ENCODE results near the gene PSAT1. TPM values are rescaled to one million over a fixed set of nuclear protein-coding genes. Genes with fewer than 3 reads are reported as not detected.

Gene PSAT1
- total RNA-seq, 2 experiments from 2014 or later, result 132 to 137 TPM

DNA sequence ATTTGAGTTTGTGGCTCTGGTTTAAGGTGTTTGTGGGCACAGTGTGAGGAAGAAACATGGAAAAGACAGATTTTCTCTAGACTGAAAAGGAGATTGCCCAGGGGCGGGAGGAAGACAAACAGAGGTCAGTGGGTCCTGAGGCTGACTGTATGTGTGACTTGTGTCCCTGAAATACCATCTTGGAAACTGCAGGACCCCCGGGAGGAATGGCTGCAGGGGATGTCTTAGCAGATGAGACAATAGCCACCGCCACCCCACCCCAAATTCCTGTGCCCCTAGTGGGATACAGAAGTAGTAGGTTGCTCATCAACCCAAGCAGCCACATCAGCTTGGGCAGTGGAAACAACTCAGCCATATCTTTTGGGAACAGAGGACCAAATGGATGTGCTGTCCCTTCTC is 1.7 kb upstream of the PSAT1 start:
- peaks cover 18% of the 10 kb centered on the region for H3K36me3 Mint-ChIP-seq
- peaks cover 43% of the 10 kb centered on the region for H3K4me1 Mint-ChIP-seq (ENCODE audit: low read depth)
- no peaks in the 10 kb centered on the region for H3K27me3 Mint-ChIP-seq
- intact Hi-C loops (cut with micrococcal nuclease), result loop anchor here (5.0 kb wide), 2 partner anchors 178 to 818 kb away; no protein-coding TSS in a partner anchor
- no peak overlapping the region for H3K27ac Mint-ChIP-seq
- H3K9me3 Mint-ChIP-seq, result no peaks in the 10 kb centered on the region
- CTCF ChIA-PET, result no interaction called here
- POLR2A ChIA-PET, result no interaction called here
- no peak for DNase-seq
- no peak overlapping the region for H3K4me3 Mint-ChIP-seq

DNA sequence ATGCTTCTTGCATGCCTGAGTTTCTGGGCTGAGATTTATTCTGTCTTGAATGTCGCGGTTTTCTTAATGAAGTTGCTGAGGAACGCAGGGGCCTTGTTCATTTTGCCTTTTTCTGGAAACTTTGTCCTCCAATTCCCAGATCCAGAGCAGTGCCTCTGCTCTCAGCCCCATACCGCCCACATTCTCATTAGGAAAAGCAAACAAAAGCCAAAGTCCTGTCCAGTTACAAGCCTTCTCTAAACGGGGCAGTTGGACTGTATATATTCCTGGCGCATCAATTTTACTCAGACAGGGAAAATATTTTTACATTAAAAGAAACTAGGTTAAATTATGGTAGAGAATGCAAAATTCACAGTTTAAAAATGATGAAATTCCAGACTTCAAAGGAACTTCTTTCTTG is 1.2 kb upstream of the PSAT1 start:
- no peak for DNase-seq
- H3K36me3 Mint-ChIP-seq, result peaks cover 20% of the 10 kb centered on the region
- no peaks in the 10 kb centered on the region for H3K9me3 Mint-ChIP-seq
- intact Hi-C loops (cut with micrococcal nuclease), result loop anchor here (2.0 to 5.0 kb wide), 5 partner anchors 178 to 1277 kb away; partner anchors contain the start of genes GNAQ and VPS13A
- POLR2A ChIA-PET, result no interaction called here
- CTCF ChIA-PET, result no interaction called here
- peaks cover 44% of the 10 kb centered on the region for H3K4me1 Mint-ChIP-seq (ENCODE audit: low read depth)
- H3K4me3 Mint-ChIP-seq, result peak overlapping the region; percentile 89
- peak overlapping the region; percentile 87 for H3K27ac Mint-ChIP-seq
- H3K27me3 Mint-ChIP-seq, result no peaks in the 10 kb centered on the region

DNA sequence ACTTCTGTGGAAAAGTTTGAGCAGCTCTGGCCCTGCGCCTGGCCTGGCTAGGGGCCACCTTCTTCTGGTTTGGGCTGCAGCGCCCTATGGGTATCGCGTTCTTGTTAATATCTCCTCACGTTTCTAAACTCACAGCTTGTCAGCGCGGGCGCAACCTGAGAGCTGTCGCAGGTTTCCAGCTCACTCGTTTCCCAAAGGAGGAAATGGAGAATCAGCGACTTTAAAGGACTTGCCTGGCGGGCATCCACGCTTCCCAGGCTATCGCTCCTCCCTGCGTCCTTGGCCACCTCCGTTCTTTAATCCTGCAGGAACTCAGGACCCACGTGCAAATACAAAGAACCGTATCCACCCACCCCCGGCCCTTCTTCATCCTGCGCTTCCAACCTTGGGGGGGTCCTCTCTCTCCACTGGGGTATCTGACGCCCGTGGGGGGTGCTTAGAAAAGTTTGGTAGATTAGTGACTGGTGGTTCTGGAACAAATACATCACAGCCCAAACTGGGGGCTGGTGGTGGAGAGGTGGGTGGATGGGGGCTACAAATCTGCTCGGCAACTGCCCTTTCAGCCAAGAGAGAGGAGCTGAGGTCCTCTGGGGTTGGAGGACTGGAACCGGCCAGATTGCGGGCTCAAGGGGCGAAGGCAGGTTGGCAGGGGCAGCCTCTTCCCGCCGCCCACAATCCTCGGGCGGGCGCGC is 578 bp upstream of the PSAT1 start:
- H3K36me3 Mint-ChIP-seq, result peaks cover 22% of the 10 kb centered on the region
- H3K9me3 Mint-ChIP-seq, result no peaks in the 10 kb centered on the region
- peak overlapping the region; percentile 87 for H3K27ac Mint-ChIP-seq
- POLR2A ChIA-PET, result interaction anchor here (0.6 to 2.1 kb wide), 7 partner anchors 9 to 319 kb away, joined by 3 to 19 read pairs (median 3); partner anchors contain the start of gene CEP78
- peak; percentile 28 for DNase-seq
- no peaks in the 10 kb centered on the region for H3K27me3 Mint-ChIP-seq
- peak overlapping the region; percentile 89 for H3K4me3 Mint-ChIP-seq
- CTCF ChIA-PET, result interaction anchor here (1.3 to 2.0 kb wide), 2 partner anchors 38 to 261 kb away, joined by 3 to 8 read pairs; no protein-coding TSS in a partner anchor
- H3K4me1 Mint-ChIP-seq (ENCODE audit: low read depth), result peaks cover 44% of the 10 kb centered on the region
- intact Hi-C loops (cut with micrococcal nuclease), result loop anchor here (2.0 to 5.0 kb wide), 5 partner anchors 179 to 1276 kb away; partner anchors contain the start of genes GNAQ and VPS13A

DNA sequence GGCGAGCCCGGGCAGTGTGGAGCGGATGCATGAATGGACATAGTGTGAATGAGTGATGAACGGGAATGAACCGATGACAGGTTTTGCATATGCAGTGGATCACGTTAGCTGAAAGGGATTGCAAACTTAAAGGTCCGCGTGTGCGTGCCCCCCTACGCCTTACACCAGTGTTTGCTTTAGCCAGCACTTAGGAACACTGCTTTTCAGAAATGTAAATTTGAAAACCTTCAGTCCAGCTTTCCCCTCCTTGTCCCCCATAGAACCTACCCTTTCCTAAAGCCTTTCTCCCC is 692 bp downstream of the PSAT1 start:
- Mint-ChIP-seq H3K4me1 (ENCODE audit: low read depth) (peaks cover 43% of the 10 kb centered on the region), H3K27ac (peak overlapping the region; percentile 78), H3K36me3 (peaks cover 32% of the 10 kb centered on the region), H3K4me3 (peak overlapping the region; percentile 89), H3K27me3 (no peaks in the 10 kb centered on the region), H3K9me3 (no peaks in the 10 kb centered on the region)
- CTCF ChIA-PET, result interaction anchor here (0.7 to 2.0 kb wide), 4 partner anchors 35 to 378 kb away, joined by 3 to 8 read pairs (median 3); no protein-coding TSS in a partner anchor
- intact Hi-C loops (cut with micrococcal nuclease), result loop anchor here (1.0 to 5.0 kb wide), 7 partner anchors 36 to 1275 kb away; partner anchors contain the start of genes CEP78, GNAQ and VPS13A
- POLR2A ChIA-PET, result interaction anchor here (0.6 to 2.1 kb wide), 7 partner anchors 9 to 264 kb away, joined by 3 to 19 read pairs (median 3); partner anchors contain the start of gene CEP78
- no peak for DNase-seq

DNA sequence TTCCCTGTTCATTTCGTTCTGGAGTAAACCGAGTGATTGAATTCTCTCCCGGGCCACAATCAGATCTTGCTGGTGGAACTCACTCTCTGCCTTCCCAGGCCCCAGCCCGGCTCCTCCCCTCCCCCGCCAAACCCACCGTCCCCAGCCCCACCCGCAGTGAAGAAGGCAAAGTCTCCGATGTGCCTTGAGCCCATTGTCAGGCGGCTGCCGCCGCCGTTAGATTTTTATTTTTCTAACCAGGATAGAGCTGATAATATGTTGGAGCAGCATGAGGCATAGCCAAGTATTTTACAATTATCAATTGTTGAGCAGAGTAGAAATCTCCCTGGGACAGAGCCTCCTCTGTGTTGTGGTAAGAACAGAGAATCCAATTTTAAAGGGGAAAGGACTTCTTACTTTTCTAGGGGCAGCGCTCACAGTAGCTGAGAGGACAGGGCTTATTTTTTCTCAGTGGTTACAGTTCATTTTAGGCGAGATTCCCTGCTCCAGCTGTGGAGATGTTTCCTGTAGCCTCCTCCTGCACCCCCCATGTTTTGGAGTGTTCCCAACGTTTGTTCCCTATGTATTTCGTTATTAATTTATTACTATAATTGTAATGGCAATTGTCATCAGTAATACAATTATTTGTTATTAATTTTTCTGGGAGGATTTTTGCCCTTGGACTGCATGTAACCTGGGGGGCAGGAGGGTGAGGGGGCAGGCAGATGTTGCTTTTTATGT is 1.3 kb downstream of the PSAT1 start:
- no peak for DNase-seq
- POLR2A ChIA-PET, result interaction anchor here (0.6 to 2.1 kb wide), 7 partner anchors 8 to 264 kb away, joined by 3 to 19 read pairs (median 3); partner anchors contain the start of gene CEP78
- intact Hi-C loops (cut with micrococcal nuclease), result loop anchor here (5.0 kb wide), 2 partner anchors 181 to 821 kb away; no protein-coding TSS in a partner anchor
- Mint-ChIP-seq H3K27ac (peak overlapping the region; percentile 78), H3K27me3 (no peaks in the 10 kb centered on the region), H3K4me1 (ENCODE audit: low read depth) (peaks cover 37% of the 10 kb centered on the region), H3K9me3 (no peaks in the 10 kb centered on the region), H3K36me3 (peaks cover 34% of the 10 kb centered on the region), H3K4me3 (peak overlapping the region; percentile 89)
- CTCF ChIA-PET, result interaction anchor here (1.2 to 2.0 kb wide), 2 partner anchors 35 to 263 kb away, joined by 3 to 8 read pairs; no protein-coding TSS in a partner anchor

DNA sequence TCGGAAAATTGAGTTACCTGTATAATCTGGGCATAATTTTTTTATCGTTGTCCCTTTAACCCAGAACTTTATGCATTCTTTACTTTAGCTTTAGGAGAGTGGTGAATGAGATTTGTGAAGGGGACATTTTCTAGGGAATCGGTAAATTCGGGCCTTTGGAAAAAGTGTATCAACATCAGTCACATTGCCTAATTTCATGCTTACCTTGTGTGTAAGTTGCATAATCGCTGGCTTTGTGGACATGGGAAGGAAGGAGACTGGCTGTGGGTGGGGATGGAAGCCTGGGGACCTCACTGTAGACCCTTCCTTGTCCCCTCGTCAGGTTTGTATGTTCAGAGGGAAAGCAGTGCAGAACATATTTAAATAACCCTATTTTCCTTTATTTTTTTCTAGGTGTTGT is 3.3 kb downstream of the PSAT1 start:
- H3K36me3 Mint-ChIP-seq, result peaks cover 50% of the 10 kb centered on the region
- no peak overlapping the region for H3K4me3 Mint-ChIP-seq
- DNase-seq, result no peak
- peaks cover 32% of the 10 kb centered on the region for H3K4me1 Mint-ChIP-seq (ENCODE audit: low read depth)
- no peak overlapping the region for H3K27ac Mint-ChIP-seq
- ChIA-PET CTCF (no interaction called here), POLR2A (interaction anchor here (1.4 kb wide), 1 partner anchor 15 kb away, joined by 4 read pairs; no protein-coding TSS in a partner anchor)
- H3K9me3 Mint-ChIP-seq, result no peaks in the 10 kb centered on the region
- intact Hi-C loops (cut with micrococcal nuclease), result no loop called here
- H3K27me3 Mint-ChIP-seq, result no peaks in the 10 kb centered on the region

DNA sequence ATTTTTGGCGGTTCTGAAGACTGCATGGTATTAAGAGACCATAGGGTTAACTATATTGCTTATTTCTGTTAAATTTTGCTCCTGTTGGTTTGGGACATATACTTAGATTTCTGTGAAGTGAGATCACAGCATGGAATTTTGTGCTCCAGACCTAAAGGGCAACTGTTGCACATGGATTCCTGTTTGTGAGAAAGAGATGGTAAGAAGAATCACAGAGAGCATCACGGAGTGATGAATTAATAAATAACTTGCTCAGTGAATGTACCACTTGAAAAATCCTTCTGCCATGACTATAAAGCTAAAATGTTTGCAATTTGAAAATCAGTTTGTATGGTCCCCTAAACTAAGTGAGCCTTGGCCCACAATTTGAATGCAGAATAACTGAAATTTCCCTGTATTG is 4.5 kb downstream of the PSAT1 start:
- H3K36me3 Mint-ChIP-seq, result peaks cover 63% of the 10 kb centered on the region
- CTCF ChIA-PET, result no interaction called here
- no peaks in the 10 kb centered on the region for H3K9me3 Mint-ChIP-seq
- H3K4me1 Mint-ChIP-seq (ENCODE audit: low read depth), result peaks cover 23% of the 10 kb centered on the region
- POLR2A ChIA-PET, result no interaction called here
- H3K27ac Mint-ChIP-seq, result no peak overlapping the region
- DNase-seq, result no peak
- H3K27me3 Mint-ChIP-seq, result no peaks in the 10 kb centered on the region
- intact Hi-C loops (cut with micrococcal nuclease), result no loop called here
- no peak overlapping the region for H3K4me3 Mint-ChIP-seq

DNA sequence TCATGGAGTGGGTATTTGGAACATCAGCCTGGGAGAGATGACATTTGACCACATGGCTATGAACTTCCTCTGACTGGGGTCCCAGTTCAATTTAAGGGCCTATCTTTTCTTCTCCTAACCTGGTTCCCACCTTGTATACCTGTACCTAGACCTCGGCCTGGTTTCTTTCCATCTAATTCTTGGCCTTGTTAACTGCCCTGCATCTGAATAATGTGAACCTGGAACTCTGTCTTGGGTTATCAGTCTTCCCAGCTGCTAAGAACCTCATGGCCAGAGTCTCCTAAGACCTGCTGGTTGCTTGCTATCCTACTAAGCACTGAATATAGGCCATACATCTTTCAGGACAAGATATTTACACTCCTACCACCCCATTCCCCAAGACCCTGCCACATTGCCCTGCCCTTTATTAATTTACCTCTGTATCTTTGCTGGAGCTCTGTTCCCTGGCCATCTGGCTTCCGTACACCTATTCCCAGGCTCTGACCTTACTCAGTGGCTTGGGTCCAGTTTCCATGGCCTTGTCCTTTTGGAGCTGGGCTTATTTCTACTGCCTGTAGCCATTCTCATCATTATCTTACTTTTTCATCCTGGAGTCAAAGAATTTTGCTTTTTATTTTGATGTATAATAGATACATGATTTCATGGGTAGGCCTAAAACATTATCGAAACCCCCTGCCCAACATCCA is 6.6 kb downstream of the PSAT1 start:
- peaks cover 71% of the 10 kb centered on the region for H3K36me3 Mint-ChIP-seq
- H3K4me1 Mint-ChIP-seq (ENCODE audit: low read depth), result peaks cover 12% of the 10 kb centered on the region
- POLR2A ChIA-PET, result no interaction called here
- intact Hi-C loops (cut with micrococcal nuclease), result no loop called here
- H3K9me3 Mint-ChIP-seq, result no peaks in the 10 kb centered on the region
- H3K27me3 Mint-ChIP-seq, result no peaks in the 10 kb centered on the region
- DNase-seq, result no peak
- H3K4me3 Mint-ChIP-seq, result no peak overlapping the region
- no peak overlapping the region for H3K27ac Mint-ChIP-seq
- CTCF ChIA-PET, result no interaction called here

DNA sequence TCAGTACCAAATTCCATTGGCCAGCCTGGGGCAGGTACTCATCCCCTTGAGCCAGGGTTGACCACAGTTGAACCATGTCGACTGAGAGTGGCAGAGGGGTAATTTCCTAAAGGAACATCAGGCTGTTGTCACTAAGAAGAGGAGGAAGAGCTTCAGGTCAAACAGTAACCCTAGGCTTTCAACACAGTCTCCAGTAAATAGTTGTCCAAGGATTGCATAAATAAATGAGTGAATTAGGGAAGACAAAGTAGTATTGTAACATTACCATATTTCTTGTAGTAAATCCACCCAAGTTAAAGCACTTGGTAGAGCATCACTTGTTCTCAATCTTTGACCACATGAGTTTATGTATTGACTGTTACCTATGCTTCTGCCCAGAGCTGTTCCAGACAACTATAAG is 7.4 kb downstream of the PSAT1 start:
- no peaks in the 10 kb centered on the region for H3K27me3 Mint-ChIP-seq
- peaks cover 72% of the 10 kb centered on the region for H3K36me3 Mint-ChIP-seq
- POLR2A ChIA-PET, result no interaction called here
- peaks cover 7% of the 10 kb centered on the region for H3K4me1 Mint-ChIP-seq (ENCODE audit: low read depth)
- no peak overlapping the region for H3K27ac Mint-ChIP-seq
- H3K9me3 Mint-ChIP-seq, result no peaks in the 10 kb centered on the region
- intact Hi-C loops (cut with micrococcal nuclease), result no loop called here
- H3K4me3 Mint-ChIP-seq, result no peak overlapping the region
- CTCF ChIA-PET, result no interaction called here
- no peak for DNase-seq

DNA sequence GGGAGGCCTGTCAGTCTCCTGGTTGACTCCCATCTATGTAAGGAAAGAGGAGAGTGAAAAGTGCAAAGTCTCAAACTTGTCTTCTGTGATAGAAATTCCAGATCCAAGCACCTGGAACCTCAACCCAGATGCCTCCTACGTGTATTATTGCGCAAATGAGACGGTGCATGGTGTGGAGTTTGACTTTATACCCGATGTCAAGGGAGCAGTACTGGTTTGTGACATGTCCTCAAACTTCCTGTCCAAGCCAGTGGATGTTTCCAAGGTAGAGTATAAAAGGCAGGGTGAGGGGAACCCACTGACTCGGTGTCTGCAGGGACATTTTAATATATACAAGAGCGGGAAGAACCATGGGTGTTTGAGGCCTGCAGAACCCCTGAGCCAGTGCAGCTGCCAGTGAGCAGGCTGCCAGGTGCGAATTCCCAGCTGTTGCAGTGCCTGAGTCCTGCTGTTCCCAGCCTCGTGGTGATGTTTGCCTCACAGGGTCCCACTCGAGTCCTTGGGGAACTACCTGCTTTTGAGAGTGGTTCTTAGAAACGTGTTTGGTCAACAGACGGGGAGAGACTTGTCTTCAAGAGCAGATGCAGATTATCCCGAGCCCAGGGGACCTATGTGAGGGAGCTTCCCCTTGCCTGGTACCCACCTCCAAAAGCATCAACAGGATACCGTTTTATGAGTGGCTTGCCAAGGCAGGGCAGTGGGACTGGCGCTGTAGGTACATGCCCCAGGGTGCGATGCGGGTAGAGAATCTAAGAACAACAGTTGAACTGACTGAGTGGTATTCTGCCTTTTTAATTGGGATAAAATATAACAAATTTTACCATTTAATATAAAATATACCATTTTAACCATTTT is 9.5 kb downstream of the PSAT1 start:
- no peak overlapping the region for H3K27ac Mint-ChIP-seq
- DNase-seq, result no peak
- no peaks in the 10 kb centered on the region for H3K9me3 Mint-ChIP-seq
- intact Hi-C loops (cut with micrococcal nuclease), result no loop called here
- no peaks in the 10 kb centered on the region for H3K27me3 Mint-ChIP-seq
- CTCF ChIA-PET, result no interaction called here
- no peaks in the 10 kb centered on the region for H3K4me1 Mint-ChIP-seq (ENCODE audit: low read depth)
- POLR2A ChIA-PET, result interaction anchor here (0.6 kb wide), 1 partner anchor 9 kb away, joined by 3 read pairs; no protein-coding TSS in a partner anchor
- no peak overlapping the region for H3K4me3 Mint-ChIP-seq
- peaks cover 80% of the 10 kb centered on the region for H3K36me3 Mint-ChIP-seq

DNA sequence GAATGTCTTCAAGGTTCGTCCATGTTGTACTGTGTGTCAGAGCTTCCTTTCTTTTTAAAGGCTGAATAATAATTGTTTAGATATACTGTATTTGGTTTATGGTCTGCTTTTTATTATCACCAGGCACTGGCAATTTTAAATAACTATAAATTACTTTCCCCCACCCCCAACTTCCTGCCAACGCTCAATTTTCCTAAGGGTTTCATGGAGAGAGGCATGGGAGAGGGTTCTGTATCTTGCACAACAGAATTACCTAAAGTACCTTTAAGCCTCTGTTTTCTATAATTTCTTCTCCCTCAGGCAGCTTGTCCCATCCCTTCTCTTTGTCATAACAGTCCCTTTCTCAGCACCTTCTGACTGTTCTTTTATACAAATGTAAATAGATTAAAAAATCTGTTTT is 10.4 kb downstream of the PSAT1 start:
- H3K27me3 Mint-ChIP-seq, result no peaks in the 10 kb centered on the region
- H3K4me1 Mint-ChIP-seq (ENCODE audit: low read depth), result no peaks in the 10 kb centered on the region
- DNase-seq, result no peak
- H3K4me3 Mint-ChIP-seq, result no peak overlapping the region
- peaks cover 77% of the 10 kb centered on the region for H3K36me3 Mint-ChIP-seq
- intact Hi-C loops (cut with micrococcal nuclease), result no loop called here
- POLR2A ChIA-PET, result no interaction called here
- H3K9me3 Mint-ChIP-seq, result no peaks in the 10 kb centered on the region
- CTCF ChIA-PET, result no interaction called here
- H3K27ac Mint-ChIP-seq, result no peak overlapping the region
